RWPE2 (cell line): ENCODE data around the gene MYOG.

Experiments used
- ATAC-seq: fragments of 200-7000 bp; cut with Tn5 transposase; 3 replicates; pipeline ENCODE4 v1.9.1; 2021; ENCODE audit warnings: low read depth
- DNase-seq: peaks from one replicate; pipeline ENCODE4 v3.0.0-alpha.2; 2020; ENCODE audit warnings: low spot score
- H3K27ac ChIP-seq: fragments of 450-650 bp; 2 replicates; pipeline ENCODE4 v1.5.1; 2017; ENCODE audit warnings: mild to moderate bottlenecking; ENCODE audit not compliant: poor library complexity, severe bottlenecking
- H3K27me3 ChIP-seq: fragments of 250-450 bp; sonication (Bioruptor Pico); 2 replicates; pipeline ENCODE4 v1.5.1; 2021; ENCODE audit warnings: mild to moderate bottlenecking, moderate library complexity; ENCODE audit not compliant: insufficient read depth, poor library complexity, severe bottlenecking
- H3K36me3 ChIP-seq: fragments of 250-450 bp; sonication (Bioruptor Pico); 2 replicates; pipeline ENCODE4 v1.5.1; 2020; ENCODE audit warnings: low read depth, mild to moderate bottlenecking, moderate library complexity
- H3K4me1 ChIP-seq: fragments of 250-450 bp; sonication (Bioruptor Pico); 2 replicates; pipeline ENCODE4 v1.5.1; 2021; ENCODE audit warnings: mild to moderate bottlenecking, moderate library complexity; ENCODE audit not compliant: insufficient read depth, poor library complexity, severe bottlenecking
- H3K4me3 ChIP-seq: fragments of 250-450 bp; sonication (Bioruptor Pico); 2 replicates; pipeline ENCODE4 v1.5.1; 2021; ENCODE audit warnings: mild to moderate bottlenecking, moderate library complexity; ENCODE audit not compliant: severe bottlenecking
- H3K9me3 ChIP-seq: fragments of 250-450 bp; sonication (Bioruptor Pico); 2 replicates; pipeline ENCODE4 v1.5.1; 2021; ENCODE audit warnings: mild to moderate bottlenecking, moderate library complexity; ENCODE audit not compliant: severe bottlenecking
- TF ChIP-seq, protein P1 (sequence below): fragments of 450-650 bp; IDR thresholded peaks from one replicate; pipeline ENCODE4 v1.5.1; 2017; ENCODE audit warnings: mild to moderate bottlenecking, moderate library complexity; ENCODE audit not compliant: poor library complexity, severe bottlenecking

The MYOG gene

DNA sequence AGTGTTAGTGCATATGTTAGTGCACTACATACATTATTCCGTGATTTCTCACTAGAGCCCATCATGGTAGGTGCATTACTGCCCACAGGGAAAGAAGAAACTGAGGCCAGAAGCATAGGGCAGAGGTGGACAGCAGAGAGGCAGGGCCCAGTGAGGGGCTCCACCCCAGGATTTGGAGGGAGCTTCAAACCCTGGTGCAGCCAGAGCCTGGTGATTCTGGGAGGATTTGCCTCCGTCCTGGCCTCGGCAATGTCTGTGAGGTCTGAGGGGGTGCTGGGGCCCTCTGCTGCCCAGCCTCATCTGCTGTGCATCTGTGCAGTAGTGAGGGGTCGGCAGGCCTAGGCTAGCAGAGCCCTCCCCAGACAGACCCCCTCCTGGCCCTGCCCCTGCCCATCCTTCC, 36.7 kb downstream of the MYOG start:
- Histone ChIP-seq H3K36me3 (0 out of 2 replicates have a peak, but pooled peaks cover 7% of the 10 kb centered on the region), H3K9me3 (no peaks in the 10 kb centered on the region), H3K27ac (no peak overlapping the region), H3K27me3 (no peaks in the 10 kb centered on the region), H3K4me1 (peaks cover 6% of the 10 kb centered on the region), H3K4me3 (no peak overlapping the region)
- ATAC-seq (no peak), DNase-seq (no peak)
- TF ChIP-seq, protein P1, sequence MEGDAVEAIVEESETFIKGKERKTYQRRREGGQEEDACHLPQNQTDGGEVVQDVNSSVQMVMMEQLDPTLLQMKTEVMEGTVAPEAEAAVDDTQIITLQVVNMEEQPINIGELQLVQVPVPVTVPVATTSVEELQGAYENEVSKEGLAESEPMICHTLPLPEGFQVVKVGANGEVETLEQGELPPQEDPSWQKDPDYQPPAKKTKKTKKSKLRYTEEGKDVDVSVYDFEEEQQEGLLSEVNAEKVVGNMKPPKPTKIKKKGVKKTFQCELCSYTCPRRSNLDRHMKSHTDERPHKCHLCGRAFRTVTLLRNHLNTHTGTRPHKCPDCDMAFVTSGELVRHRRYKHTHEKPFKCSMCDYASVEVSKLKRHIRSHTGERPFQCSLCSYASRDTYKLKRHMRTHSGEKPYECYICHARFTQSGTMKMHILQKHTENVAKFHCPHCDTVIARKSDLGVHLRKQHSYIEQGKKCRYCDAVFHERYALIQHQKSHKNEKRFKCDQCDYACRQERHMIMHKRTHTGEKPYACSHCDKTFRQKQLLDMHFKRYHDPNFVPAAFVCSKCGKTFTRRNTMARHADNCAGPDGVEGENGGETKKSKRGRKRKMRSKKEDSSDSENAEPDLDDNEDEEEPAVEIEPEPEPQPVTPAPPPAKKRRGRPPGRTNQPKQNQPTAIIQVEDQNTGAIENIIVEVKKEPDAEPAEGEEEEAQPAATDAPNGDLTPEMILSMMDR, result no peak

DNA sequence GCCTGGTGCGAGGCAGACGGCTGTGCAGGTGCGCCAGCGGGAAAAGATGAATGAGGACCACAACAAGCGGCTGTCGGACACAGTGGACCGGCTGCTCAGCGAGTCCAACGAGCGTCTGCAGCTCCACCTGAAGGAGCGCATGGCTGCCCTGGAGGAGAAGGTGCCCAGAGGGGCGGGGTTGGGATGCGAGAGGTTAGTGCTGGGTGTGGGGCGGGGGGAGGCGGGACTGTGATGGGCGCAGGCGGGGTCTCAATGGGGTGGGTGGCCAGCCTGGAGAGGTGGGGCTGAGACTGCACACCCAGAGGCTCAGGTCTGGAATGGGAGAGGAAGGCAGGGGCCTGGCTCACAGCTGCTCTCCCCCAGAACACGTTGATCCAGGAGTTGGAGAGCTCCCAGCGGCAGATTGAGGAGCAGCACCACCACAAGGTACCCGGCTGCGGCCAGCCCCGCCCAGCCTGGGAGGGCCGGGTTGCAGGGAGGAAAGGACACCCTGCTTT, 37.2 kb downstream of the MYOG start:
- TF ChIP-seq, protein P1, result no peak
- Histone ChIP-seq H3K9me3 (no peaks in the 10 kb centered on the region), H3K27ac (no peak overlapping the region), H3K36me3 (0 out of 2 replicates have a peak, but pooled peaks cover 7% of the 10 kb centered on the region), H3K4me3 (no peak overlapping the region), H3K4me1 (peaks cover 6% of the 10 kb centered on the region), H3K27me3 (no peaks in the 10 kb centered on the region)
- peak; percentile 26; the same call in 2 of the 3 replicates for ATAC-seq
- no peak for DNase-seq

DNA sequence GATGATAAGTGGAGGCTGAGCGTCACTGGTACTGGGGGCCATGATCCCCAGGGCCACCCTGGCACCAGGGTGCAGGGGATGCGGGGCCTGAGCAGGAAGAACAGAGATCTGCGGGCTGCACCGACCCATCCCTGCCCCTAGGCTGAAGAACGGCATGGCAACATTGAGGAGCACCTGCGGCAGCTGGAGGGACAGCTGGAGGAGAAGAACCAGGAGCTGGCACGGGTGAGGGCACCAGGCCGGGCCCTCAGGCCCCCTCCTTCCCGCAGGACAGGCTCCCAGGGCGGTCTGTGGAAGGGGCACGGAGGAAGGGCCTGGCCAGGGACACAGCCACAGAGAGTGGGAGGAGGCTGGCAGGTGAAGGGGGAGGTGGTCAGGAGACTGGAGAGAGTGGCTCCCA, 37.7 kb downstream of the MYOG start:
- 0 out of 2 replicates have a peak, but pooled peaks cover 7% of the 10 kb centered on the region for H3K36me3 ChIP-seq
- ATAC-seq (no peak), DNase-seq (no peak)
- no peak overlapping the region for H3K4me3 ChIP-seq
- H3K27me3 ChIP-seq, result no peaks in the 10 kb centered on the region
- TF ChIP-seq, protein P1, result no peak
- H3K9me3 ChIP-seq, result no peaks in the 10 kb centered on the region
- no peak overlapping the region for H3K27ac ChIP-seq
- peaks cover 6% of the 10 kb centered on the region for H3K4me1 ChIP-seq

DNA sequence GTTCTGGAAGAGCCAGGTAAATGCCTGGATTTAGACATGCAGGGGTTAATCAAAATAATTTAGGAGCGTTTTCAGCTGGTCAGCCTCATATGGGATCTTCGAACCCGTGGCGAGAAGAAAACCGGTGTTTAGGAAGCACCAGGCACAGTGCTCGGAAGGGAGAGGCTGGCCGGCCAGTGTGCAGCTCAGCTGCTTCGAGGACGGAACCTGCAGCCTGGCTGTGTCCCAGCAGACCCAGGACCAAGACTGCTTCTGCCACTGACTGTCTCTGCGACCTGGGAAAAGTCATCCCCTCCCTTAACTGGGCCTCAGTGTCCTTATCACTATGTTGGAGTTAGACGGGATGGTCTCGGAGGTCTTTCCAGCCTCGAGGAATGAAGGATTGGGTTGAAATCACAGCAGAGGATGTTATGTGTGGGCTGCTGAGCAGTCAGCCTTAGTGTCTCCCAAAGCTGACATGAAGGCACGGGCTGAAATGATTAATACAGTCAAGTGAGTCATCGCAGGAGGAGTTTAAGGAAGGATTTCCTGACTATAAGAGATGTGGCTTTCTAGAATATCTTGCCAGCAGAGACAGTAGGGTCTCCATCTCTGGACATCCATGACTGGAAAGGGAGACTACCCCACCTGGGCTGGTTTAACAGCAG, 38.7 kb downstream of the MYOG start:
- no peaks in the 10 kb centered on the region for H3K9me3 ChIP-seq
- H3K27me3 ChIP-seq, result no peaks in the 10 kb centered on the region
- TF ChIP-seq, protein P1, result no peak
- ATAC-seq (peak; percentile 97), DNase-seq (no peak)
- no peak overlapping the region for H3K4me3 ChIP-seq
- no peak overlapping the region for H3K27ac ChIP-seq
- H3K36me3 ChIP-seq, result 0 out of 2 replicates have a peak, but pooled peaks cover 7% of the 10 kb centered on the region
- peaks cover 6% of the 10 kb centered on the region for H3K4me1 ChIP-seq
